HepG2 (cell line): ENCODE data around the gene ST6GALNAC6. TPM values are rescaled to one million over a fixed set of nuclear protein-coding genes. Genes with fewer than 3 reads are reported as not detected.

Experiments used
- ADNP ChIP-seq: sonication (generic); formaldehyde crosslinking; IDR thresholded peaks from 2 replicates; pipeline ENCODE4 v1.4.0; 2020; ENCODE audit warnings: missing genetic modification reagents
- AHR ChIP-seq: IDR thresholded peaks from 2 replicates; pipeline ENCODE4 v1.6.1; 2018; ENCODE audit warnings: missing genetic modification reagents, missing compliant biosample characterization
- CREBL2 ChIP-seq: sonication (generic); formaldehyde crosslinking; IDR thresholded peaks from 2 replicates; pipeline ENCODE4 v1.8.1; 2023; ENCODE audit warnings: missing genetic modification reagents, mild to moderate bottlenecking, borderline replicate concordance
- FOXP1 ChIP-seq, 2 experiments: fragments of 450-650 bp in 1 of 2; IDR thresholded peaks; 2 replicates each; pipeline ENCODE4 v1.6.1; 2017 to 2018; ENCODE audit warnings: antibody characterized with exemption in 1 of 2
- GATA4 ChIP-seq: sonication (generic); IDR thresholded peaks from 2 replicates; pipeline ENCODE4 v1.6.1; 2016; ENCODE audit warnings: antibody characterized with exemption, low read depth, borderline replicate concordance
- GFI1 ChIP-seq: sonication (generic); formaldehyde crosslinking; IDR thresholded peaks from 2 replicates; pipeline ENCODE4 v1.5.0; 2020; ENCODE audit warnings: missing genetic modification reagents, mild to moderate bottlenecking, borderline replicate concordance
- HCFC1 ChIP-seq: fragments of 150-350 bp; IDR thresholded peaks from 2 replicates; pipeline ENCODE4 v1.6.1; 2014; ENCODE audit warnings: low read depth, low read length
- KAT8 ChIP-seq: IDR thresholded peaks from 2 replicates; pipeline ENCODE4 v1.6.1; 2016; ENCODE audit warnings: missing genetic modification reagents, missing compliant biosample characterization
- NFAT5 ChIP-seq: sonication (generic); formaldehyde crosslinking; IDR thresholded peaks from 2 replicates; pipeline ENCODE4 v1.4.0; 2020; ENCODE audit warnings: missing genetic modification reagents
- NFIB ChIP-seq: sonication (generic); formaldehyde crosslinking; IDR thresholded peaks from 2 replicates; pipeline ENCODE4 v1.9.0; 2021; ENCODE audit warnings: missing genetic modification reagents, mild to moderate bottlenecking, borderline replicate concordance
- ONECUT2 ChIP-seq: sonication (generic); formaldehyde crosslinking; IDR thresholded peaks from 2 replicates; pipeline ENCODE4 v1.4.0; 2020; ENCODE audit warnings: missing genetic modification reagents
- PTBP1 ChIP-seq: fragments of 200-400 bp; formaldehyde crosslinking; IDR thresholded peaks from 2 replicates; pipeline ENCODE4 v1.6.1; 2018; ENCODE audit warnings: low read length, low read depth; ENCODE audit not compliant: poor library complexity, severe bottlenecking
- REXO4 ChIP-seq: sonication (generic); formaldehyde crosslinking; IDR thresholded peaks from 2 replicates; pipeline ENCODE4 v1.8.0; 2022; ENCODE audit warnings: missing genetic modification reagents, mild to moderate bottlenecking, borderline replicate concordance
- RFXANK ChIP-seq: IDR thresholded peaks from 2 replicates; pipeline ENCODE4 v1.6.1; 2016
- ZBTB1 ChIP-seq: sonication (generic); formaldehyde crosslinking; IDR thresholded peaks from 2 replicates; pipeline ENCODE4 v1.4.0; 2020; ENCODE audit warnings: missing genetic modification reagents, borderline replicate concordance
- ZBTB49 ChIP-seq: sonication (generic); formaldehyde crosslinking; IDR thresholded peaks from 2 replicates; pipeline ENCODE4 v1.4.0; 2020; ENCODE audit warnings: missing genetic modification reagents, borderline replicate concordance
- ZFP82 ChIP-seq: sonication (generic); formaldehyde crosslinking; IDR thresholded peaks from 2 replicates; pipeline ENCODE4 v1.5.1; 2020; ENCODE audit warnings: mild to moderate bottlenecking, missing genetic modification reagents, borderline replicate concordance
- ZKSCAN1 ChIP-seq: fragments of 150-350 bp; IDR thresholded peaks from 2 replicates; pipeline ENCODE4 v1.6.1; 2014; ENCODE audit warnings: low read length
- ZNF224 ChIP-seq: sonication (generic); formaldehyde crosslinking; IDR thresholded peaks from 2 replicates; pipeline ENCODE4 v1.5.0; 2020; ENCODE audit warnings: mild to moderate bottlenecking, missing genetic modification reagents
- ZNF30 ChIP-seq: sonication (generic); formaldehyde crosslinking; IDR thresholded peaks from 2 replicates; pipeline ENCODE4 v1.5.0; 2020; ENCODE audit warnings: mild to moderate bottlenecking, missing genetic modification reagents
- ZNF570 ChIP-seq: sonication (generic); formaldehyde crosslinking; IDR thresholded peaks from 2 replicates; pipeline ENCODE4 v1.4.0; 2020; ENCODE audit warnings: mild to moderate bottlenecking, missing genetic modification reagents, borderline replicate concordance
- ZNF616 ChIP-seq: sonication (generic); formaldehyde crosslinking; IDR thresholded peaks from 2 replicates; pipeline ENCODE4 v1.5.0; 2020; ENCODE audit warnings: low read depth, mild to moderate bottlenecking, missing genetic modification reagents
- ZNF644 ChIP-seq: IDR thresholded peaks from 2 replicates; pipeline ENCODE4 v1.6.1; 2016; ENCODE audit warnings: low read depth
- ZNF841 ChIP-seq: sonication (generic); formaldehyde crosslinking; IDR thresholded peaks from 2 replicates; pipeline ENCODE4 v1.8.1; 2023; ENCODE audit warnings: missing genetic modification reagents, borderline replicate concordance
- polyA plus RNA-seq, 8 experiments: library from polyadenylated mRNA; depleted of rRNA in 3 of 8; stranded (reverse) in 7 of 8; unstranded in 1 of 8; fragments of >200 nt; fragmentation: Illumina TruSeq in 4 of 8; extraction: Trizol in 4 of 8; gene quantifications; 2 replicates each; pipeline versions ENCODE4 v1.2.1 to v1.2.3, GENCODE V29; 2011 to 2016; ENCODE audit warnings: low read depth in 4 of 8, missing spikeins in 1 of 8, mixed read lengths in 1 of 8; ENCODE audit not compliant: insufficient read depth in 1 of 8
- total RNA-seq, 5 experiments: library from RNA; depleted of rRNA; stranded (reverse); fragments of >200 nt; fragmentation: Illumina TruSeq; extraction: Trizol; gene quantifications; 2 replicates each; pipeline ENCODE4 v1.2.3, GENCODE V29; 2016; ENCODE audit warnings: low read depth in 1 of 5

The ST6GALNAC6 gene
- total and polyA plus RNA-seq, 2 of the 13 experiments (the other 11 are each of a cell fraction or from before 2014, with no cell fraction given) = 18.5 to 65.4 TPM

GRCh38 chr9:127937388-127938297, 38.2 kb upstream of the ST6GALNAC6 start, which contains the start of gene DPM2 (continued):
- TF ChIP-seq FOXP1 (IDR thresholded peaks at IDR 0.05) (no peak), FOXP1 (CRISPR knock-in tag; IDR thresholded peaks at IDR 0.05) (no peak), ADNP (CRISPR knock-in tag) (no peak), REXO4 (no peak), ZBTB1 (CRISPR knock-in tag) (no peak), CREBL2 (CRISPR knock-in tag) (no peak), ZNF224 (CRISPR knock-in tag) (no peak), HCFC1 (peak; percentile 90), KAT8 (peak; percentile 90), ONECUT2 (CRISPR knock-in tag) (no peak; the same call in 1 of the 2 replicates), GATA4 (no peak; the same call in 1 of the 2 replicates), ZFP82 (no peak), AHR (CRISPR knock-in tag) (no peak), ZNF570 (no peak), GFI1 (CRISPR knock-in tag) (no peak), ZKSCAN1 (no peak), PTBP1 (no peak), ZNF30 (CRISPR knock-in tag) (no peak), ZBTB49 (CRISPR knock-in tag) (no peak), ZNF841 (CRISPR knock-in tag) (no peak), ZNF644 (CRISPR knock-in tag) (no peak), RFXANK (CRISPR knock-in tag) (no peak), NFIB (CRISPR knock-in tag) (no peak), ZNF616 (CRISPR knock-in tag) (no peak), NFAT5 (CRISPR knock-in tag) (peak; percentile 15; the same call in 1 of the 2 replicates)
